ENCODE data around the gene CCDC196.

Gene CCDC196, protein sequence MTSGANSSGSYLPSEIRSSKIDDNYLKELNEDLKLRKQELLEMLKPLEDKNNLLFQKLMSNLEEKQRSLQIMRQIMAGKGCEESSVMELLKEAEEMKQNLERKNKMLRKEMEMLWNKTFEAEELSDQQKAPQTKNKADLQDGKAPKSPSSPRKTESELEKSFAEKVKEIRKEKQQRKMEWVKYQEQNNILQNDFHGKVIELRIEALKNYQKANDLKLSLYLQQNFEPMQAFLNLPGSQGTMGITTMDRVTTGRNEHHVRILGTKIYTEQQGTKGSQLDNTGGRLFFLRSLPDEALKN

DNA sequence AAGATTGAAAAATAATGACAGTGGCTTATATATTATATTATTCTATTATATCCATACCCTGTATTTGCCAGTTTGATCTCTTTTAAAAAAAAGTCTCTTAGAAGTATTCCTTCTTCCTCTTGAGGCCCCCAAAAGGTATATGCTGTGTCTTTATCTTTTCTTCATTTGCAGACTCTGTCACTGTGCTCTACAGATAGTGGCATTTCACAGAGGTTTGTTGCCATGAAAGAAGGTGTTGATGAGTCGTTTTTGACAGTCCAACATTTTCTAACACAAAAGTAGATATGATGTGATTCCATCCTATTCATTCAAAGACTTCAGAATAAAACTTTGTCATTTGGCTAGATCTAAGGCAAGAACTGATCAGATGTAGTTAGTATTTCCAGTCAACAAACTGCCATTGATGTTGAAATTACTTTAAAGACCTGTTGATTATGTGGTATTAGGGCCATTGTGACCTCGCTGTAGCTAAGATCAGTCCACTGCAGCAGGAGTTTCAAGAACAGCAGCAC is at the start of gene CCDC196:
Gene CCDC196 (plus strand): TSS at position 462 of the 512 bp plus-strand sequence. CDS start 132 bp downstream, outside the sequence.
- no peak within 1 kb of the TSS for H3K4me3 ChIP-seq (ENCODE audit: low read length in 2 of 2)
- H3K9ac ChIP-seq (ENCODE audit: low read length in 2 of 2), result no peak within 1 kb of the TSS
- H3K27me3 ChIP-seq (ENCODE audit: control insufficient read depth in 1 of 2, insufficient read depth in 2 of 2, low read length in 2 of 2), result no peaks in the 10 kb centered on the region
- H3K27ac ChIP-seq (ENCODE audit: low read length), result no peak within 1 kb of the TSS
- no peaks in the 10 kb centered on the region for H3K36me3 ChIP-seq (ENCODE audit: control insufficient read depth in 2 of 2, insufficient read depth in 2 of 2, low read length in 2 of 2)
- no peaks in the 10 kb centered on the region for H3K9me3 ChIP-seq (ENCODE audit: control insufficient read depth in 2 of 2, low read length in 2 of 2)
- H3K4me1 ChIP-seq (ENCODE audit: control insufficient read depth, insufficient read depth, low read length), result no peaks in the 10 kb centered on the region

DNA sequence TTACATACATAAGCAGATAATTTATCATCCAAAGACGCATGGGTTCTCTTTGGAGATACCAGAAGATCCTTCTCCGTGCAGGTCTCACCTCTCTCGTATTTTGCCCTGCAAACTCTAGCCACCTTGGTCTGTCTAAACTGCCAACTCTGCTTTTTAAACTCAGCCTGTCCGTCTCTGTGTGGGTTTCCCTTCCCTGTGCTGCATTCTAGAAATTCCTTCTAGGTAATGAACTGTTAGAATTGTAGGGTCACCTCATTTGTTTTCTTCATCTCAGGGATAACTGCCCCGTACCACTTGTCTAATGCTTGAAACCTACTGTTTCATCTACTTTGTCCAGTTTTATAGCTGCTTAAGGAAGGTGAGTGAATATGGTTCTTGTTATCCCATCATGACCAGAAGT is 45.4 kb upstream of the CCDC196 start:
- Histone ChIP-seq H3K9ac (ENCODE audit: low read length in 2 of 2) (no peak overlapping the region), H3K36me3 (ENCODE audit: control insufficient read depth in 2 of 2, insufficient read depth in 2 of 2, low read length in 2 of 2) (no peaks in the 10 kb centered on the region), H3K9me3 (ENCODE audit: control insufficient read depth in 2 of 2, low read length in 2 of 2) (peaks cover 0 to 3% of the 10 kb centered on the region in 2 donors), H3K27me3 (ENCODE audit: control insufficient read depth in 1 of 2, insufficient read depth in 2 of 2, low read length in 2 of 2) (no peaks in the 10 kb centered on the region), H3K27ac (ENCODE audit: low read length) (no peak overlapping the region), H3K4me1 (ENCODE audit: control insufficient read depth, insufficient read depth, low read length) (no peaks in the 10 kb centered on the region), H3K4me3 (ENCODE audit: low read length in 2 of 2) (no peak overlapping the region)

DNA sequence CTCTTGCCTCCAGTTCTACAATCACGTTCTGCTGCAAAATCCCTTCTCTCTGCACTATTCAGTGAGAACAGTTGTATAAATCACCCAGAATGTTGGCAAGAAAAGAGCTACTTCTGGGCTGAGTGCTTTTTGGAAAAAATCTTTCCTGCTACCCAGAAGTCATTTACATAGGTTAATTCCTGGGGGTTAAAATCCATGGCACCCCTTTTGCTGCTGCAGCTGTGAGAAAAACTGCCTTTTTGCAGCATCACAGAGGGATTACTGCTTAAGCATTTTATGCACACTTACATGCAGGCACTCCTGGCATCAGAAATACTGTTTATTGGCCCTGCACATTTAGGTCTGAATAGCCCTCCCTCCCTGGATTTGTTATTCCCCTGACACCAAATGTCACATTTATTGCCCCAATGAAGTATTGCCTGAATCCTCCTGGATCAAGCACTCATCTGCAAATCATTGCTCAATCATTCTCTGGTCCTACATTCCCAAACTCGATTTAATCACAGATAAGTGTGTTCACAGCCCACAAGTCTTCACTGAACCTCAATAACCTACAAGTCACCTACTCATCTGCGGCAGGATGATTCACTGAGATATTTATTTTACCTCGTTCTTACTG is 43.1 kb upstream of the CCDC196 start:
- no peak overlapping the region for H3K9ac ChIP-seq (ENCODE audit: low read length in 2 of 2)
- no peaks in the 10 kb centered on the region for H3K27me3 ChIP-seq (ENCODE audit: control insufficient read depth in 1 of 2, insufficient read depth in 2 of 2, low read length in 2 of 2)
- peaks cover 0 to 3% of the 10 kb centered on the region in 2 donors for H3K9me3 ChIP-seq (ENCODE audit: control insufficient read depth in 2 of 2, low read length in 2 of 2)
- H3K4me1 ChIP-seq (ENCODE audit: control insufficient read depth, insufficient read depth, low read length), result no peaks in the 10 kb centered on the region
- H3K36me3 ChIP-seq (ENCODE audit: control insufficient read depth in 2 of 2, insufficient read depth in 2 of 2, low read length in 2 of 2), result no peaks in the 10 kb centered on the region
- no peak overlapping the region for H3K27ac ChIP-seq (ENCODE audit: low read length)
- H3K4me3 ChIP-seq (ENCODE audit: low read length in 2 of 2), result no peak overlapping the region

DNA sequence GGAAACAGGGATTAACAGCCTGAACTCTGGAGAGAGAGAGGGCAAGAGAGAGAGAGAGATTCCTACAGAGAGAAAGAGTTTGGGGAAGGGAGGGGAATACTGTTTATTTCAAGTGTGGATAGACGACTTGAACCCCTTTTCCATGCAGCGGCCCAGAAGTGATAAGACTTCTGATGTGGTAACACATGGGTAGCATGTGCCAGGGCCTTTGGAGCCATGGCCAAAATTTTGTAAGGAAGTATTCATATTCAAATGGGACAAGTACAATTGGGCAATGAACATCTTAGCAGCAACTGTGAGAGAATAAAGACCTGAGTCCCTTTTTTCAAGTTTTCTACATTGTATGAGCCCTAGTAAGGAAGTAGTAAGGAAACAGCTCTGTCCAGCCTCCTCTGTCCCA is 42.4 kb upstream of the CCDC196 start:
- H3K36me3 ChIP-seq (ENCODE audit: control insufficient read depth in 2 of 2, insufficient read depth in 2 of 2, low read length in 2 of 2), result no peaks in the 10 kb centered on the region
- no peaks in the 10 kb centered on the region for H3K27me3 ChIP-seq (ENCODE audit: control insufficient read depth in 1 of 2, insufficient read depth in 2 of 2, low read length in 2 of 2)

DNA sequence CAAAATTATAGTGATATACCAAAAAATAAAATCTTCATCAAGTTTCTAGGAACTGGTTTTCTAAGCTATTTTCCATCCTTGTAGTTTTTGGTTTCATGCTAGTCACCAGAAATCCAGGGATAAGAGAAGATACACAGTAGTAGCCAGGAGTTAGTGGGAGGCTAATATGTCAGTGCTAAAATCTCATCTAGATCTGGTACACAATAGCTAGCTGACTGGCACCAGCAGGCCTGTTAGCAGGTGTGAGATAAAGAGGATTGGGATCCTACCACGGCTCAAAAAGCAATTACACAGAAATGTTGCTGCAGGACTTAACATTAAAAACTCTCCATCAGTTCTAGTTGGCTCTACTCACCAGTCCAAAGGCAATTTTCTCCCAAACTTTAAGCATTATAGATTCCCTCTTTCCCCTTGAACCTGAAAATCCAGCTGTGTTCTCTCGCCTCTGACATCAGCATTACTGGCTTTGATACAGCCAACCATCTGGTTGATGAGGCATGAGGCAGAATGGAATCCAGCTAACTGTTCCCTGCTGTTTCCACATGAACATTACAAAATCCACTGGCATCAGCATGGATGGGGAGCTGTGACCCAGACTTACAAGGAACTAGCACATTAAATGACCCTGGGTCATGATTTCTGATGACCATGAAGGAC is 41.8 kb upstream of the CCDC196 start:
- Histone ChIP-seq H3K4me3 (ENCODE audit: low read length in 2 of 2) (no peak overlapping the region), H3K9me3 (ENCODE audit: control insufficient read depth in 2 of 2, low read length in 2 of 2) (no peaks in the 10 kb centered on the region), H3K27ac (ENCODE audit: low read length) (no peak overlapping the region)

More for the DNA sequence above, 42.4 kb upstream of the CCDC196 start:
- Histone ChIP-seq H3K4me3 (ENCODE audit: low read length in 2 of 2) (no peak overlapping the region), H3K9me3 (ENCODE audit: control insufficient read depth in 2 of 2, low read length in 2 of 2) (peaks cover 0 to 3% of the 10 kb centered on the region in 2 donors), H3K27ac (ENCODE audit: low read length) (no peak overlapping the region), H3K9ac (ENCODE audit: low read length in 2 of 2) (no peak overlapping the region), H3K4me1 (ENCODE audit: control insufficient read depth, insufficient read depth, low read length) (no peaks in the 10 kb centered on the region)

DNA sequence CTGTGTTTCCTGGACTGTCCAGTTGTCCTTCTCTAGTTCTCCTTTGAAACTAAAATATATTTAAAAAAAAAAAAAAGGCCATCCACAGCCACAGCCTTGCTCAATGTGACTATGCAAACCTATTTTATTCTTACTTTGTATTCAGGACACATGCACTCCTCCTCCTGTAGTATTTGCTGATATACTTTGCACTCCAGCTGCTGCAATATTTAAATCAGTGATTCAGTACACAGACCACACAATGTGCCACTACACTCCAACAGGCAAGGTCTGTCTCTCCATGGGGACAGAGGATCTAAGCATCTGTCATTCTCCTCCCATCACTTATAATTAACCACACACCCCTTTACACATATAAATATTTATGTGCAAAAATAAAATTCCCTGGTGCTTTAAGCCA is 40.2 kb upstream of the CCDC196 start:
- no peaks in the 10 kb centered on the region for H3K9me3 ChIP-seq (ENCODE audit: control insufficient read depth in 2 of 2, low read length in 2 of 2)
- no peak overlapping the region for H3K9ac ChIP-seq (ENCODE audit: low read length in 2 of 2)
- H3K4me3 ChIP-seq (ENCODE audit: low read length in 2 of 2), result no peak overlapping the region
- no peak overlapping the region for H3K27ac ChIP-seq (ENCODE audit: low read length)
- H3K27me3 ChIP-seq (ENCODE audit: control insufficient read depth in 1 of 2, insufficient read depth in 2 of 2, low read length in 2 of 2), result no peaks in the 10 kb centered on the region
- no peaks in the 10 kb centered on the region for H3K4me1 ChIP-seq (ENCODE audit: control insufficient read depth, insufficient read depth, low read length)
- no peaks in the 10 kb centered on the region for H3K36me3 ChIP-seq (ENCODE audit: control insufficient read depth in 2 of 2, insufficient read depth in 2 of 2, low read length in 2 of 2)

More for the DNA sequence above, 41.8 kb upstream of the CCDC196 start:
- Histone ChIP-seq H3K36me3 (ENCODE audit: control insufficient read depth in 2 of 2, insufficient read depth in 2 of 2, low read length in 2 of 2) (no peaks in the 10 kb centered on the region), H3K27me3 (ENCODE audit: control insufficient read depth in 1 of 2, insufficient read depth in 2 of 2, low read length in 2 of 2) (no peaks in the 10 kb centered on the region), H3K4me1 (ENCODE audit: control insufficient read depth, insufficient read depth, low read length) (no peaks in the 10 kb centered on the region), H3K9ac (ENCODE audit: low read length in 2 of 2) (no peak overlapping the region)

DNA sequence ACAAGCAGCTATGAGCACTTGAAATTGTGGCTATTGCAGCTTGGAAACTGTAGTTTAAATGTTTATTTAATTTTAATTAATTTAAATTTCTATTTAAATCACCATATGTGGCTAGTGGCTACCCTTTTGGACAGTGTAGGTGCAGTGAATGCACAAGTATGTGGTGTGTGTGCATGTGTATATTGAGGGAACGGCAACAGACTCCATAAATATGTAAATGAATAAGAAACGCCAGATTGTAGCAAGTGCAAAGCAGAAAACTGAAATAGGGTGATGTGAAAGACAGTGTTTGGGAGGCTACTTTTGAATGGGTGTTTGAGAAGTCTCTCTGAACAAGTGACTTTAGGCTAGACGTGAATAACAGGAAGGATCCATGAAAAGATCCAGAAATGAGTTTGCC is 32.7 kb upstream of the CCDC196 start:
- Histone ChIP-seq H3K9ac (ENCODE audit: low read length in 2 of 2) (no peak overlapping the region), H3K27ac (ENCODE audit: low read length) (no peak overlapping the region), H3K27me3 (ENCODE audit: control insufficient read depth in 1 of 2, insufficient read depth in 2 of 2, low read length in 2 of 2) (no peaks in the 10 kb centered on the region), H3K4me1 (ENCODE audit: control insufficient read depth, insufficient read depth, low read length) (no peaks in the 10 kb centered on the region), H3K36me3 (ENCODE audit: control insufficient read depth in 2 of 2, insufficient read depth in 2 of 2, low read length in 2 of 2) (no peaks in the 10 kb centered on the region), H3K9me3 (ENCODE audit: control insufficient read depth in 2 of 2, low read length in 2 of 2) (peaks cover 0 to 3% of the 10 kb centered on the region in 2 donors), H3K4me3 (ENCODE audit: low read length in 2 of 2) (no peak overlapping the region)

DNA sequence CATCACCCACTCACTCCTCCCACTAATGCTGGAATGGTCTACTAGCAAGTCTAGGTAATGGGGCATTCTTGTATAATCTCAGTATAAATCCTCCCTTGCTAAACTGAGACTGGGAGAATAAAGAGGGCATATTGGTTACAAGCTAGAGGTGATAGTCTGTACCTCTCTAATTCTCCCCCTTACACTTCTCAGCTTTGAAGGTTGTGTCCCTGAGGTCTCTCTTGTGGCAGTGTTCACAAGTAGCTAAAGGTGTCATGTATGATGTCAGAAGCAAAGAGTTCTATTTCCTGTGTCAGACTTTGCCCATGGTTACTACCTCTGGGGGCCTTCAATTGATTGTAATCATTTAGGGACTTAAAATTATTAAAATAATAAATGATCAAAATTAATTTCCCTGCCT is 26.6 kb upstream of the CCDC196 start:
- no peak overlapping the region for H3K9ac ChIP-seq (ENCODE audit: low read length in 2 of 2)
- peaks cover 0 to 3% of the 10 kb centered on the region in 2 donors for H3K9me3 ChIP-seq (ENCODE audit: control insufficient read depth in 2 of 2, low read length in 2 of 2)
- no peak overlapping the region for H3K27ac ChIP-seq (ENCODE audit: low read length)
- H3K4me1 ChIP-seq (ENCODE audit: control insufficient read depth, insufficient read depth, low read length), result no peaks in the 10 kb centered on the region
- no peaks in the 10 kb centered on the region for H3K27me3 ChIP-seq (ENCODE audit: control insufficient read depth in 1 of 2, insufficient read depth in 2 of 2, low read length in 2 of 2)
- no peaks in the 10 kb centered on the region for H3K36me3 ChIP-seq (ENCODE audit: control insufficient read depth in 2 of 2, insufficient read depth in 2 of 2, low read length in 2 of 2)
- no peak overlapping the region for H3K4me3 ChIP-seq (ENCODE audit: low read length in 2 of 2)

DNA sequence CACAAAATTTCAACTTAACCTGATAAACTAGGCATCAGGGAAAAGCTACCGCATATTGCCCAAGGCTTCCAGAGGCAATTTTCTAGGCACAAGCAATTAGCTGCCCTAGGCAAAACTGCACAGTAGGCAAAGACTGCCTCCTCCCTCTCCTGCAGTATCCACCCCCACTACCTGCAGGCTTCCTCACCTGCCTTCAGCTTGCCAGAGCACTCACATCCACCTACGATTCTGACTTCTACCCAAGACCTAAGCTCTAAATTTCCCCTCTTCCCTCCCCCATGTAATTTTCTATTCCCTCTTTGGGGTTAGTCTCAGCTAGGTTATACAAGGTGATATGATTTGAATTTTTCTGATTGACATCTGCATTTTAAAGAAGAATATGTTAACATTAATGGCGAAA is 21.9 kb upstream of the CCDC196 start:
- no peaks in the 10 kb centered on the region for H3K9me3 ChIP-seq (ENCODE audit: control insufficient read depth in 2 of 2, low read length in 2 of 2)
- no peaks in the 10 kb centered on the region for H3K27me3 ChIP-seq (ENCODE audit: control insufficient read depth in 1 of 2, insufficient read depth in 2 of 2, low read length in 2 of 2)
- no peak overlapping the region for H3K4me3 ChIP-seq (ENCODE audit: low read length in 2 of 2)
- H3K27ac ChIP-seq (ENCODE audit: low read length), result no peak overlapping the region
- H3K36me3 ChIP-seq (ENCODE audit: control insufficient read depth in 2 of 2, insufficient read depth in 2 of 2, low read length in 2 of 2), result no peaks in the 10 kb centered on the region
- H3K4me1 ChIP-seq (ENCODE audit: control insufficient read depth, insufficient read depth, low read length), result no peaks in the 10 kb centered on the region
- H3K9ac ChIP-seq (ENCODE audit: low read length in 2 of 2), result no peak overlapping the region

DNA sequence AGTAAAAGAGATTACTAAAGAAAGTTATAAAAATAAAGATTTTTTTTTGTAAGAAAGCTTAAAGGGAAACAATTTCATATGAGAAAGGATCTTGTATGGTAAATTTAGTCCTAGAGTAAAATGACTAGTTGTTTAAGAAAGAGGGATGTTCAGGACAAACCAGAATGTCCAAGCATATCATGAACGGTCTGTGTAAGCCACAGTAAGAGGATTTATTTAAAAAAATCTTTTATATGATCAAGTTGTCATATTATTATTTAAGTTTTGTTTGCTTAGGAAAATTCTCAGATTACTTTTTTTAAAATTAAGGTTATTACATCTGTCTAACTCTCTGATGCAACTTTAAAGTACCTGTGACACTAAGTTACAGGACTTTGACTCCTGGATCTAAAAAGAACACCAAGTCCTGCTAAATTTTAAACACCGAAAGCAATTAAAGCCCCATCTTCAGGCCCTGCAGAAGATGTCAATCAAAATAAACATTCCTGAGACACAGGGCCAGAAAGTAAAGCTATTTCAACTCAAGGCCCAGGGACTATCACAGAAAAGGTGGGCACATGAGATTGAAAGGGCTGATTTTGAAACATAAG is 17.3 kb upstream of the CCDC196 start:
- no peak overlapping the region for H3K4me3 ChIP-seq (ENCODE audit: low read length in 2 of 2)

More for the DNA sequence above, 17.3 kb upstream of the CCDC196 start:
- H3K27ac ChIP-seq (ENCODE audit: low read length), result no peak overlapping the region
- no peaks in the 10 kb centered on the region for H3K27me3 ChIP-seq (ENCODE audit: control insufficient read depth in 1 of 2, insufficient read depth in 2 of 2, low read length in 2 of 2)
- no peaks in the 10 kb centered on the region for H3K36me3 ChIP-seq (ENCODE audit: control insufficient read depth in 2 of 2, insufficient read depth in 2 of 2, low read length in 2 of 2)
- H3K9ac ChIP-seq (ENCODE audit: low read length in 2 of 2), result no peak overlapping the region
- no peaks in the 10 kb centered on the region for H3K4me1 ChIP-seq (ENCODE audit: control insufficient read depth, insufficient read depth, low read length)
- H3K9me3 ChIP-seq (ENCODE audit: control insufficient read depth in 2 of 2, low read length in 2 of 2), result no peaks in the 10 kb centered on the region
